OCI-LY1 (cell line): Measurements from ENCODE around the gene TSC22D2.

ENCODE experiments used
- H2AFZ ChIP-seq: fragments of 200-600 bp; sonication (generic), shearing (Covaris generic); 2 replicates; pipeline ENCODE4 v1.6.0; 2014; ENCODE audit warnings: antibody characterized with exemption, mild to moderate bottlenecking, low read length
- H3F3A ChIP-seq: fragments of 200-600 bp; sonication (generic), shearing (Covaris generic); 2 replicates; pipeline ENCODE4 v1.6.0; 2014; ENCODE audit warnings: mild to moderate bottlenecking, antibody characterized with exemption, low read length, moderate library complexity; ENCODE audit not compliant: insufficient read depth
- H3K27ac ChIP-seq: fragments of 200-600 bp; sonication (generic); 2 replicates; pipeline ENCODE4 v1.5.1; 2014; ENCODE audit warnings: low read length, mixed run types, mild to moderate bottlenecking, low read depth; ENCODE audit not compliant: poor library complexity, severe bottlenecking
- H3K27me3 ChIP-seq: fragments of 200-600 bp; sonication (generic); 2 replicates; pipeline ENCODE4 v1.6.0; 2014; ENCODE audit warnings: antibody characterized with exemption, mild to moderate bottlenecking, low read length, moderate library complexity; ENCODE audit not compliant: insufficient read depth
- H3K36me3 ChIP-seq: fragments of 200-600 bp; sonication (generic); 2 replicates; pipeline ENCODE4 v1.6.1; 2014; ENCODE audit warnings: mild to moderate bottlenecking, antibody characterized with exemption, low read length, moderate library complexity, mixed read lengths; ENCODE audit not compliant: insufficient read depth
- H3K4me1 ChIP-seq: fragments of 200-600 bp; sonication (generic); 2 replicates; pipeline ENCODE4 v1.5.1; 2014; ENCODE audit warnings: mild to moderate bottlenecking, low read length, moderate library complexity; ENCODE audit not compliant: insufficient read depth, severe bottlenecking
- H3K4me2 ChIP-seq: fragments of 200-600 bp; sonication (generic), shearing (Covaris generic); 2 replicates; pipeline ENCODE4 v1.6.1; 2014; ENCODE audit warnings: low read length
- H3K4me3 ChIP-seq: fragments of 200-600 bp; sonication (generic); 2 replicates; pipeline ENCODE4 v1.5.1; 2014; ENCODE audit warnings: low read length, low read depth, mild to moderate bottlenecking, mixed read lengths; ENCODE audit not compliant: poor library complexity, severe bottlenecking
- H3K79me2 ChIP-seq: fragments of 200-600 bp; shearing (Covaris generic); 2 replicates; pipeline ENCODE4 v1.6.1; 2016; ENCODE audit warnings: mixed run types, low read length, mixed read lengths; ENCODE audit not compliant: insufficient read depth
- H3K9ac ChIP-seq: fragments of 200-600 bp; sonication (generic), shearing (Covaris generic); 2 replicates; pipeline ENCODE4 v1.6.1; 2014; ENCODE audit warnings: mild to moderate bottlenecking, low read length, mixed read lengths
- H3K9me2 ChIP-seq: fragments of 200-600 bp; sonication (generic), shearing (Covaris generic); 2 replicates; pipeline ENCODE4 v1.6.1; 2014; ENCODE audit warnings: low read depth, mild to moderate bottlenecking, low read length, mixed read lengths
- H3K9me3 ChIP-seq: fragments of 200-600 bp; shearing (Covaris generic); 2 replicates; pipeline ENCODE4 v1.6.1; 2014; ENCODE audit warnings: low read length, mixed read lengths
- H4K20me1 ChIP-seq: fragments of 200-600 bp; sonication (generic), shearing (Covaris generic); 2 replicates; pipeline ENCODE4 v1.6.0; 2016; ENCODE audit warnings: mild to moderate bottlenecking, low read length; ENCODE audit not compliant: insufficient read depth
- EZH2 ChIP-seq: fragments of 200-600 bp; sonication (generic), shearing (Covaris generic); IDR thresholded peaks from 2 replicates; pipeline ENCODE4 v1.8.0; 2017; ENCODE audit warnings: borderline replicate concordance, mixed run types, mild to moderate bottlenecking, antibody characterized with exemption, low read length, moderate library complexity, mixed read lengths
- TF ChIP-seq, protein P1 (sequence below): fragments of 200-600 bp; sonication (generic), shearing (Covaris generic); IDR thresholded peaks from 2 replicates; pipeline ENCODE4 v1.5.1; 2017; ENCODE audit warnings: mild to moderate bottlenecking, antibody characterized with exemption, low read length, moderate library complexity, mixed read lengths

Gene TSC22D2

DNA sequence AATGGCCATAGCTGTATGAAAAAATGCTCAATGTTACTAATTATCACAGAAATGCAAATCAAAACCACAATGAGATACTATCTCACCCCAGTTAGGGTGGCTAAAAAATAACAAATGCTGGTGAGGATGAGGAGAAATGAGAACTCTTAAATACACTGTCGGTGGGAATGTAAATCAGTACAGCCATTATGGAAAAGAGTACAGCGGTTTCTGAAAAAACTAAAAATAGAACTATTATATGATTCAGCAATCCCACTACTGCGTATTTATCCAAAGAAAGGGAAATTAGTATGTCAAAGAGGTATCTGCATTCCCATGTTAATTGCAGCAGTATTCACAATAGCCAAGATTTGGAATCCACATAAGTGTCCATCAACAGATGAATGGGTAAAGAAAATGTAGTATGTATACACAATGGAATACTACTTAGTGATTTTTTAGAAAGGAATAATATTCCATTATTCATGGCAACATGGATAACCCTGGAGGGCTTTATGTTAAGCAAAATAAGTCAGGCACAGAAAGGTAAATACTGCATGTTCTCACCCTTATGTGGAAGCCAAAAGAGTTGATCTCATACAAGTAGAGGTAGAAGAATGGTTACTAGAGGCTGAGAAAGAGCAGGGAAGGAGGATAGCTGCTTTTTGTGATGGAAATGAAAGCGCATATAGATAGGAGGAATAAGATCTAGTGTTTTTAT, 103.2 kb downstream of the TSC22D2 start:
- H3K4me3 ChIP-seq: no peak overlapping the region
- no peaks in the 10 kb centered on the region for H3K79me2 ChIP-seq
- H3F3A ChIP-seq: no peaks in the 10 kb centered on the region
- TF ChIP-seq, protein P1, sequence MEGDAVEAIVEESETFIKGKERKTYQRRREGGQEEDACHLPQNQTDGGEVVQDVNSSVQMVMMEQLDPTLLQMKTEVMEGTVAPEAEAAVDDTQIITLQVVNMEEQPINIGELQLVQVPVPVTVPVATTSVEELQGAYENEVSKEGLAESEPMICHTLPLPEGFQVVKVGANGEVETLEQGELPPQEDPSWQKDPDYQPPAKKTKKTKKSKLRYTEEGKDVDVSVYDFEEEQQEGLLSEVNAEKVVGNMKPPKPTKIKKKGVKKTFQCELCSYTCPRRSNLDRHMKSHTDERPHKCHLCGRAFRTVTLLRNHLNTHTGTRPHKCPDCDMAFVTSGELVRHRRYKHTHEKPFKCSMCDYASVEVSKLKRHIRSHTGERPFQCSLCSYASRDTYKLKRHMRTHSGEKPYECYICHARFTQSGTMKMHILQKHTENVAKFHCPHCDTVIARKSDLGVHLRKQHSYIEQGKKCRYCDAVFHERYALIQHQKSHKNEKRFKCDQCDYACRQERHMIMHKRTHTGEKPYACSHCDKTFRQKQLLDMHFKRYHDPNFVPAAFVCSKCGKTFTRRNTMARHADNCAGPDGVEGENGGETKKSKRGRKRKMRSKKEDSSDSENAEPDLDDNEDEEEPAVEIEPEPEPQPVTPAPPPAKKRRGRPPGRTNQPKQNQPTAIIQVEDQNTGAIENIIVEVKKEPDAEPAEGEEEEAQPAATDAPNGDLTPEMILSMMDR: no peak
- no peak for TF ChIP-seq EZH2
- no peak overlapping the region for H3K27ac ChIP-seq
- no peak overlapping the region for H2AFZ ChIP-seq
- H3K4me1 ChIP-seq: no peaks in the 10 kb centered on the region
- no peaks in the 10 kb centered on the region for H3K9me2 ChIP-seq
- H3K36me3 ChIP-seq: no peaks in the 10 kb centered on the region
- no peaks in the 10 kb centered on the region for H4K20me1 ChIP-seq
- H3K4me2 ChIP-seq: no peak overlapping the region
- no peak overlapping the region for H3K9ac ChIP-seq
- no peaks in the 10 kb centered on the region for H3K9me3 ChIP-seq
- no peaks in the 10 kb centered on the region for H3K27me3 ChIP-seq

DNA sequence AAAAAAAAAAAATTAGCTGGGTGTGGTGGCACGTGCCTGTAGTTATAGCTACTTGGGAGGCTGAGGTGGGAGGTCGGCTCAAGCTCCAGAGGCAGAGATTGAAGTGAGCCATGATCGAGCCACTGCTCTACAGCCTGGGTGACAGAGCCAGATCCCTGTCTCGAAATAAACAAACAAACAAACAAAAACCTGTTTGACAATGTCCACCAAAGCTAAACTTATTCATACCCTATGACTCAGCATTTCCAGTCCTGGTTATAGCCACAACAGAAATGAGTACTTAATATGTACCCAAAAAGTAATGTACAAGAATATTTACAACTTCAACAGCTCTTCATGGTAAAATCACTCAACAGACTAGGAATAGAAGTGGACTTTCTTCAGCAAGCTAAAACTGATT, 107.1 kb downstream of the TSC22D2 start:
- H3K9me3 ChIP-seq: peaks cover 4% of the 10 kb centered on the region; the same call in 1 of the 2 replicates
- no peak overlapping the region for H2AFZ ChIP-seq
- H3K27me3 ChIP-seq: no peaks in the 10 kb centered on the region
- no peaks in the 10 kb centered on the region for H3K9me2 ChIP-seq
- TF ChIP-seq, protein P1: no peak
- no peak for TF ChIP-seq EZH2
- H3K27ac ChIP-seq: no peak overlapping the region
- H3K4me2 ChIP-seq: no peak overlapping the region
- H3K36me3 ChIP-seq: no peaks in the 10 kb centered on the region
- no peaks in the 10 kb centered on the region for H3K79me2 ChIP-seq
- no peak overlapping the region for H3K9ac ChIP-seq
- no peaks in the 10 kb centered on the region for H3K4me1 ChIP-seq
- H3F3A ChIP-seq: no peaks in the 10 kb centered on the region
- no peak overlapping the region for H3K4me3 ChIP-seq
- H4K20me1 ChIP-seq: no peaks in the 10 kb centered on the region
